GM19395 (cell line): ENCODE results near the gene GHRL.

Experiments used
- ATAC-seq: cut with Tn5 transposase; IDR thresholded peaks from one replicate; pipeline ENCODE4 v1.9.1; 2021; ENCODE audit warnings: mild to moderate bottlenecking, moderate library complexity; ENCODE audit not compliant: unreplicated experiment

GHRL gene

DNA sequence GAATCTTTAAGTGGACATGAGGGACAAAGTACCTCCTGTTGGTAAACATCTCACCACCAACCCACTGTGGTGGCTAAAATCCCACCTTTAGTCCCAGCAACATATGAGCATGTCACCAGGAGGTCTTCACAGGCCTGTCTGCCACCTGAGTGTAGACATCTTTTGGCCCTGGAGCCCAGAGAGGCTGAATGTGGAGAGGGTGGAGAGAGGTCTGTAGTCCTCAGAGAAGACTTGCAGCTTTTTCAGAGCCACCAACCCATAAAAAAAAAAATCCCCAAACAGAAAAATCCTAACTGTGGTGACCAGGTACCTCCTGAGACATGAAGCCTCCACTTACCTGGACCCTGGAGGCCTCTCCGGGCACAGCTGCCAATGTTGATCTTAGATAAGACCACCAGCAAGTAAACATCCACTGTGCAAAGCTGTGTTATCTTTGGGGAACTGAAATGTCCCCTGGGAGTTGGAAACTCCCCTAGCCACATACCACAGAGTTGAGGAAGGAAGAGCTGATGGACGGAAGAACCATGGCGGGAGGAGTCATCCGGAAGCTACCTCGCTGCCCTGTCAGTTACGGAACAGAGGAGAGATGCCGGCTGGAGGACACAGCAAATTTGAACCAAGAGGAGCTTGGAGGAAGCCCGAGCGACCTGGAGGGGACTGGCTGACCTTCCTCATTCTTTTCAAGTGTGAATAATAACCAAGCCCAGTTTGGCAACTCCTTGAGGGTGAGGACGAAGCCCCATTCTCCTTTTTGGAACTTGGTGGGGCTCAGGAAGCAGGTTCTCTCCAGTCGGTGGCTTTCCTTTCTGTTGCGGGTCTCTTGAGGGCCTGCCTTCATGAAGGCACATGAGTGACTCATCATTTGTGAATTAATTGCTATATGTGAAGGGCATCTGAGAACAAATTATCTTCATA, at the start of gene GHRL:
TSS of gene GHRL (minus strand) at position 443 of the 915 bp plus-strand sequence. CDS start 2,767 bp downstream, outside the sequence.
- peak; percentile 79 for ATAC-seq

DNA sequence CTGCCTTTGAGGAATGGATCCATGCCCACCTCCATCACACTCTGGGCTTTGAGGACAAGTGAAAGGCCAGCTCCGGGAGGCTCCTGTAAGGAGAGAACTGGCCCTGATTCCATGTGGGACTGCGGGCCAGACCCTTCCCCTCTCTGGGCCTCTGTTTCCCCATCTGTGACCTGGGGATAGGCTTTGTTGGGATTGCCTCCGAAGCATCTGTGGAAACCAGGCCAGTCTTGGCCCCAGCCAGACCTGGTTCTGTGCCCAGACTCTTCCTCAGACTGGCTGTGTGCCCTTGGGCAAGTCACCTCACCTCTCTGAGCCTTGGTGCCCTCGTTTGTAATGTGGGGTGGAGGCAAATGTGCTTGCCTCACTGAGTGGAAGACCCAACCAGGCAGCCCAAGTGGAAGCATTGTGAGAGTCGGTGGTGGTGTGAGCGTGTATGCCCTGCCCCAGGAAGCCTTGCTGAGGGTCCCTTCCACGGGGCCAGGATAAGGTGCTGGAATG, 49.2 kb upstream of the GHRL start:
- ATAC-seq, result no peak

DNA sequence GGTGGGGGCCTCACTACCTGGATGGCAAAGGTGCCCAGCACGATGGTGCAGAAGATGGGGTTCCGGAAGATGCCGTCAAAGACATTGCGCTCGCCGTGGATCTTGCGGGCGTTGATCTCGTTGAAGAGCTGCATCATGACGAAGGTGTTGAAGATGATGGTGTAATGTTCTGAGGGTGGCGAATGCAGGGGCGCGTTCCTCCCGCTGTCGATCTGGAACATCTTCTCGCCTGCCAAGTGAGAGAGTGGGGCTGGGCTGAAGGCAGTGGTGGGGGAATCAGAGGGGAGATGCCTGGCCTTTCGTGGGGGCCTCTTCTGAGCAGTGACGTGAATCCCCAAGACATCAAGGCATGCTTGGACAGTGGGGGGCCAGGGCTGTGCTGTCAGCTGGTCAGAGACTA, 47.7 kb upstream of the GHRL start:
- ATAC-seq, result no peak

DNA sequence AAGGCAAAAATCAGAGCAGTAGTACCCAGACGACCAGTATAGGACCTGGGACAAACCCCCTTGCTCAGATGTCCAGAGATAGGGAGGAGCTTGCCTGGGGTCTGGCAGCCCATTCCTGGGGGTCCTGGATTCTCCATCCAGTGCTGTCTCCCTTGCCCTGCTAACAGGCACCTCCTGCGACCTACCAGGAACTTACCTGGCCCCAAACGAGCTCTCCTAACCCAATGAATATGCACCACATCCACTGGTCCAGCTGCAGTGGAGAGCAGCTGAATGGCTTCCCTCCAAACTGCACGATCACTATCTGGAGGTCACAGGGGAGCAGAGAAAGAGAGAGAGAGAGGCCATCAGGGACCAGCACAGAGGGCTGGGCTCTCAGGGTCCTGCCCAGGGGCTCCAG, 47.3 kb upstream of the GHRL start:
- no peak for ATAC-seq

- ATAC-seq, result no peak
Measured at GRCh38 chr3:10339376-10339955, 46.7 kb upstream of the GHRL start.

DNA sequence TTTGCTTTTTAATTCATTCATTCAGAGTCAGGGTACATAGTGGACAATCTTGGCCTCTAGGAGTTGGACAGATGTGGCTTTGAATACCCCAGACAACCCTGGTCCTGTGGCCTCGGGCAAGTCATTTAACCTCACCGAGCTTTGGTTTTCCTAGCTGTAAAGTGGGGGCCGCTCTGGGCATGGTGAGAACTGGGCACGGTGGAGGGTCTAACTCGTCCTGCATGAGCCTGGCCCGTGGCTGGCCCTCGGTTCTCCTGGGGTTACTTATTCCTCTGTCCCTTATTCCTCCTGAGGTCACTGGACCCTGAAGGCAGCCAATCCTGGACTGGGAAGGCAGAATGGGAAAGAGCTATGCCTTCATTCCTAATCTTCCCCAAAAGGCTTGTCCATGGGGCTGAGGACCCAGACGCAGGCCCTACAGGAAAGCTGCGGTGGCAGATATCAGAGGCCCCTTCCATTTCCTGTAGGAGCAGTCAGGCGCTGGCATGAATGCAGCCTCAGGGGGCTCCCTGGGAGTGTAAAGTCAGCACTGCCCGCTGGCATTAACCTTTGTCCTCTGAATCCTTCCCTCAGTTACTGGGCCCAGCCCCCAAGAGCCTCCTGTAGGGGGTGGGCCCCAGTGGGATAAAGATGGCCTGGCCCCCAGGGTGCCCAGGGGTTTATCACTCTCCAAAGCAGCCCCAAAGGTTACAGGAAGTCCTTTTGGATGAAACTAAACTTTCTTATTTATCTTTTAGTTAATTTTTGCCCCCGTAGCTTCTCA, 46.0 kb upstream of the GHRL start:
- no peak for ATAC-seq

DNA sequence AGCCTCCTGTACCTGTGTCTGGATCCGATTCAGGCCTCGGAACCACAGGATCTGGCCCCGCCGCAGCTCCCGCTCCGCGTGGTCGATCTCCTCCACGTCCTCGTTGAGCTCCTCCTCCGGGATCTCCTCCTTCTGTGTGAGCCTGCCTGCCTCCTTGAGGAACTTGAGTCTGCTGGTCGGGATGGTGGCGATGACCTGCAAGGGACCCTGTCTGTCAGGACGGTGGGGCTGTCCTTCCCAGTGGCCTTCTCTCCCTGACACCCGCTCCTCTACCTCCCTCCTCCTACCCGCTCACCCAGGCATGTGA, 45.4 kb upstream of the GHRL start:
- ATAC-seq, result no peak

- ATAC-seq, result no peak
Measured at GRCh38 chr3:10337323-10338163, 44.8 kb upstream of the GHRL start.

GRCh38 chr3:10336761-10337160, 44.0 kb upstream of the GHRL start:
- no peak for ATAC-seq

DNA sequence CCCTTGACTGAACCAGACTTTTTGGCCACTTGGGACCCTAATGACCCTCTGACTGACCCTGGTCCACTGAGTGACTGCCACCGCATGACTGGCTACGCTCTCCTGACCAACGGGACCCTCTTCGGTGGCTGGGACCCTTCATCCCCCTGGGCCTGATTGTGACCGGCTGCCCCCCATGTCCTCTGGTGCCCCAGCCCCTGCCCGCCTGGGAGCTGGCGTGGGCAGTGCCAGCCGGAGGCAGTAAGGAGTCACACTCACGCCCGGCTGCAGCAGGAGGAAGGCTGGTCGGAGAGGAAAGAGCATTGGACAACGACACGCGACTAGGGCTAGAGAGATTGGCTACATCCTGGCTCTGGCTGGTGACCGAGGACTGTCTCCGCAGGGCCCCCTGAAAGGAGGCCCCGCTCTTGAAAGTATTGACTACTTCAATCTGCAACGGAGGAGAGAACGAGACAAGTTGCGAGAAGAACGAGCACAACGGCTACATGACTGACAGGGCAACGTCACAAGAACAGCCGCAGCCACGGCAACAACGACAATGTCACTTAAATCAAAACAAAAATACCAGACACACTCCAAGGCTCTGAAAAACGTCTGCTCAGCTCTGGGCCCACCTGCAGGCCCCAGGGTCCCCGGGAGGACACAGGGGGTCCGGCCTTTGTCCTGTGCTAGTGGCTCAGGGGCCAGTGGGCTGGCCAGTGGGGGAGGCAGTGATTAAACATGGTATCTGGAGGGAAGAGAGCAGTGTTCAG, 43.3 kb upstream of the GHRL start:
- ATAC-seq, result no peak

GRCh38 chr3:10335190-10335738, 42.5 kb upstream of the GHRL start:
- ATAC-seq, result no peak

GRCh38 chr3:10334459-10334858, 41.7 kb upstream of the GHRL start:
- ATAC-seq, result no peak

DNA sequence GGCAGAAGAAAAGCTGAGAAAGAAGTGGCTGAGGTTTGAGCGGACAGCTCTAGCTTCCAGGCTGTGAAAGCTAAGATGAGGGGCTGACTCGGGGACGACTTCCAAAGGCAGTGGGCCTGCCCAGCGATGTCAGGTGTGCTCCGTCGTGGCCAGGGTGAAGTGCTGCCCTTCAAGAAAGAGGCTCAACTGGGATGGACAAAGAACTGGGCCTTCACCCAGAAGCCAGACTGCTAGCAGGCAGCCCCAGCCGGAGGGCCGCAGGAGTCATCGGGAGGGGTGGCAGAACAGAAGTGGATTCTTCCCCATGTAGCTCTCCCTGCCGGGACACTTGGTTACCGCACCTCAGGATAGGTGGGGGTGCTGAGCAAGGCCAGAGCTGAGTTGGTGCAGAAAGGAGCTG, 41.3 kb upstream of the GHRL start:
- ATAC-seq, result no peak

GRCh38 chr3:10333349-10333650, 40.6 kb upstream of the GHRL start:
- no peak for ATAC-seq

DNA sequence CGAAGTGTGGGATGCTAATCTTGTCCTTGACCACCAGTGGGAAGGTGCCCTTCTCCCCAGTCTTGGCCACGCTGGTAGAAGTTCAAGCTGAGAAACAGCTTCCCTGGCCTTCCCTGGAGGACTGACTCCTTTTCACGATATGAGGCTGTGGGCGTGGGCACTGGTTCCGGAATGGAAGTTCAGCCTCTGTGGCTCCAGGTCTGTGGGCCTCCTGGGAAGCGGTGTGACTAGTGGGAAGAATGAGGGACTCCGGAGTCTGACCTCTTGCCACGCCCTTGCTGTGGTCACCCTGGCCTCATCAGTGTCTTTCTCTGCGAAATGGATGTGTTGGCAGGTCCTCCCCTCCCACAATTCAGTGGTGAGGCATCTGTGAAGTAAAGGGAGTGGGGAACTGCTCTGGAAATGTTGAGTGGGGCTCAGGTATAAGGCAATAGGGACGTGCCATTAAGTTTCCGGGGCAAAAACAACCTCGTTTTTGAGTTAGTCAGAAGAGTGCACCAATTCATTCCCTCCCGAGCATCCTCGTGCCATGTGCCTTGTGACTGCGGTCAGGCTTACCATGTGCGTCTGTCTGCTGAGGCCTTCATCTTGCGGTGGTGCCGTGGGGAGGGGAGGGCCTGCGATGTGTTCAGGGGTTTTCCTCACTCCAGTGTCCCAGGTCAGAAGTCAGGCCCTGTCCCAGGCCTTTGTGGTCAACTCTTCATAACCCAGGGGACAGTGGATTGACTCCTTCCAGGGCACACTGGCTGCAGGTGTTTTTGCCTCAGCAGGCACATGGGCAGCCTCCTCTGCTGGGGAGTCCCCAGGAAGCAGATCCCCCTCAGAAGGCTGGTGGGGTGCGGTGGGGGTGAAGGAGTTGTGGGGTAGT, 40.0 kb upstream of the GHRL start:
- no peak for ATAC-seq

DNA sequence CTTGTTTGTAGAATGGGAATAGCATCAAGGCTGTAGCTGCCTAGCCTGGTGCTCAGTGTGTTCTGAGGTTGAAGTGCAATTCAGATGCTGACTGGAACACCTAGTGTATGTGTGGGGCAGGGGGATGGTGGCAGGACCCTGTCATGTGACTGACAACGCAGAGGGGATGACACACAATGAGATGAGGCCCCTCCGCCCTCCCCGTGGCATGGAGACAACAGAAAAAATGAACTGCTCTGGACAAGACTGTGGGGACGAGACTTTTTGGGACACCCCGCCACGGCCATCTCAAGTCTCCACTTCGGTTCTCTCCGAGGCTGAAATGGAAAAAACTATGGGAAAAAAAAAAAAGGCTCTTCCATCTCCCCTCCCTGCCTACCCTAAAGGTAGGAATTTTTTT, 38.6 kb upstream of the GHRL start:
- no peak for ATAC-seq

GRCh38 chr3:10330319-10330718, 37.6 kb upstream of the GHRL start:
- ATAC-seq, result no peak

- ATAC-seq, result no peak
Measured at GRCh38 chr3:10329495-10330015, 36.8 kb upstream of the GHRL start.
